Naive B cell (primary cell): Measurements from ENCODE around the gene KCNQ5. TPM values are rescaled to one million over a fixed set of nuclear protein-coding genes. Genes with fewer than 3 reads are reported as not detected.
"Not testable (repeated sequence)": the region's sequence is repeated elsewhere in the genome, so short reads cannot be mapped to it uniquely, and the experiment has no call there.

Experiments
- ATAC-seq, 2 donors: fragments of 150-1000 bp; cut with Tn5 transposase; 2 replicates each; pipeline ENCODE4 v1.10.0; 2021; ENCODE audit warnings: low read depth in 2 of 2, mild to moderate bottlenecking in 2 of 2, moderate library complexity in 2 of 2
- DNase-seq: peaks from one replicate; pipeline ENCODE4 v3.0.0; 2022
- H3K27ac Mint-ChIP-seq, 6 donors: one replicate each; pipeline ENCODE4 v1.8.0; 2020 to 2022; ENCODE audit warnings: mild to moderate bottlenecking in 6 of 6, mixed read lengths in 6 of 6, moderate library complexity in 5 of 6, inconsistent platforms in 2 of 6
- H3K27me3 Mint-ChIP-seq, 3 donors: one replicate each; pipeline ENCODE4 v1.8.0; 2021 to 2022; ENCODE audit warnings: mixed read lengths in 3 of 3, mild to moderate bottlenecking in 1 of 3
- H3K36me3 Mint-ChIP-seq, 2 donors: one replicate each; pipeline ENCODE4 v1.8.0; 2020 to 2022; ENCODE audit warnings: mixed read lengths in 2 of 2, inconsistent platforms in 1 of 2, mild to moderate bottlenecking in 1 of 2
- H3K4me1 Mint-ChIP-seq, 3 donors: one replicate each; pipeline ENCODE4 v1.8.0; 2020 to 2022; ENCODE audit warnings: mixed read lengths in 3 of 3, inconsistent platforms in 1 of 3, mild to moderate bottlenecking in 1 of 3, moderate library complexity in 1 of 3
- H3K4me3 Mint-ChIP-seq, 8 donors: one replicate each; pipeline ENCODE4 v1.8.0; 2020 to 2022; ENCODE audit warnings: mild to moderate bottlenecking in 8 of 8, mixed read lengths in 8 of 8, moderate library complexity in 8 of 8, inconsistent platforms in 2 of 8
- H3K9me3 Mint-ChIP-seq, 7 donors: one replicate each; pipeline ENCODE4 v1.8.0; 2020 to 2022; ENCODE audit warnings: mixed read lengths in 7 of 7, mild to moderate bottlenecking in 5 of 7, inconsistent platforms in 2 of 7, moderate library complexity in 1 of 7
- polyA plus RNA-seq, 6 donors: library from polyadenylated mRNA; unstranded; fragments of 300-500 nt; fragmentation: Illumina TruSeq; gene quantifications; one replicate each; pipeline ENCODE4 v1.2.3, GENCODE V29; 2021; ENCODE audit warnings: low read depth in 6 of 6

The KCNQ5 gene
- polyA plus RNA-seq, 6 donors from 2014 or later, result 0.29 to 7.1 (median 4.9) TPM

- Mint-ChIP-seq H3K4me1 (peaks cover 11 to 16% (median 11%) of the 10 kb centered on the region in 3 donors), H3K27me3 (no peaks in the 10 kb centered on the region), H3K4me3 (no peak overlapping the region), H3K9me3 (no peaks in the 10 kb centered on the region), H3K27ac (peak overlapping the region in 1 of 6 donors; percentile 16), H3K36me3 (no peaks in the 10 kb centered on the region)
- ATAC-seq (peak; percentile 44 to 45), DNase-seq (peak; percentile 12)
Measured at GRCh38 chr6:73177221-73177944, 555.5 kb downstream of the KCNQ5 start.

DNA sequence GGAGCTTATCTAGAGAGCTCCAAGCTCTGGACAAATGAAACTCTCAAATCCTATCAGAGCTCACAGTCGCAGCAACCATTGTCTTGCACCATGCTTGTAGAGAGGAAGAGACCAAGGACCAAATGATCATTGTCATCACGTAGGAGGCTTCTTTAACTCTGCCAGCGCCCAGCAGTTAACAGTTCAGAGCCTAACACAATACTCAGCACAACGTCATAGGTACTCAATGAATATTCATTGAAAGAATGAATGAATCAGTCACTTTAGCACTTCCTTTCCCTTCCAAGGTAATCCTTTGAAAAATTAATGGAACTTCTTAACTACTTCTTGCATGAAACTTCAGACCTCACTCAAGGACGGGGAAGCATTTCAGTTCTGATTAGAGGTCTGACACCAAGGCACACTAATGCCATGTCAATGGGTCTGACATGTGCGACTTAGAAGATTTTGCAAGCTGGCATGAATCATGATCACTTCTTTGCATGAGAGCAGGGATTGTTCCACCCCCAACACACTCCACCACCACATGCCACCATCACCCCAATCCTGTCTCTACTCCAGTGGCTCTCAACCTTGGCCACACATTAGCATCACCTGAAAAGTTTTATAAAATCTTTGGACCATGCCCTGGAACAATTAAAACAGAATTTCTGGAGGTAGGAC lies 558.3 kb downstream of the KCNQ5 start:
- no peak overlapping the region for H3K27ac Mint-ChIP-seq
- peak overlapping the region in 7 of 8 donors; percentile 9 to 86 (median 77) for H3K4me3 Mint-ChIP-seq
- no peaks in the 10 kb centered on the region for H3K27me3 Mint-ChIP-seq

GRCh38 chr6:73180763-73181619 lies 559.1 kb downstream of the KCNQ5 start:
- Mint-ChIP-seq H3K27ac (no peak overlapping the region), H3K27me3 (no peaks in the 10 kb centered on the region), H3K4me1 (peaks cover 11 to 16% (median 11%) of the 10 kb centered on the region in 3 donors), H3K9me3 (no peaks in the 10 kb centered on the region), H3K4me3 (peak overlapping the region; percentile 56 to 88 (median 80)), H3K36me3 (no peaks in the 10 kb centered on the region)
- peak; percentile 84 for ATAC-seq
- peak; percentile 63 for DNase-seq

More for the DNA sequence above, 558.3 kb downstream of the KCNQ5 start:
- no peak for ATAC-seq
- H3K36me3 Mint-ChIP-seq, result no peaks in the 10 kb centered on the region
- DNase-seq, result no peak
- H3K4me1 Mint-ChIP-seq, result peaks cover 11 to 16% (median 11%) of the 10 kb centered on the region in 3 donors
- no peaks in the 10 kb centered on the region for H3K9me3 Mint-ChIP-seq

GRCh38 chr6:73182021-73182607 lies 560.2 kb downstream of the KCNQ5 start:
- DNase-seq (no peak), ATAC-seq (no peak)
- no peaks in the 10 kb centered on the region for H3K9me3 Mint-ChIP-seq
- H3K4me3 Mint-ChIP-seq, result no peak overlapping the region
- H3K4me1 Mint-ChIP-seq, result peaks cover 11 to 16% (median 11%) of the 10 kb centered on the region in 3 donors
- H3K27me3 Mint-ChIP-seq, result no peaks in the 10 kb centered on the region
- peak overlapping the region in 1 of 6 donors; percentile 76 for H3K27ac Mint-ChIP-seq
- no peaks in the 10 kb centered on the region for H3K36me3 Mint-ChIP-seq

GRCh38 chr6:73193302-73193701 lies 571.4 kb downstream of the KCNQ5 start:
- H3K27me3 Mint-ChIP-seq, ATAC-seq, DNase-seq, H3K9me3 Mint-ChIP-seq, H3K4me1 Mint-ChIP-seq, H3K4me3 Mint-ChIP-seq, H3K27ac Mint-ChIP-seq: not testable (repeated sequence)
- H3K36me3 Mint-ChIP-seq, result peaks cover 13 to 18% of the 10 kb centered on the region in 2 donors

GRCh38 chr6:73194744-73195143 lies 572.9 kb downstream of the KCNQ5 start:
- Mint-ChIP-seq H3K27me3 (no peaks in the 10 kb centered on the region), H3K36me3 (peaks cover 13 to 16% of the 10 kb centered on the region in 2 donors), H3K4me3 (no peak overlapping the region), H3K9me3 (no peaks in the 10 kb centered on the region), H3K4me1 (no peaks in the 10 kb centered on the region), H3K27ac (no peak overlapping the region)
- DNase-seq (no peak), ATAC-seq (no peak)

DNA sequence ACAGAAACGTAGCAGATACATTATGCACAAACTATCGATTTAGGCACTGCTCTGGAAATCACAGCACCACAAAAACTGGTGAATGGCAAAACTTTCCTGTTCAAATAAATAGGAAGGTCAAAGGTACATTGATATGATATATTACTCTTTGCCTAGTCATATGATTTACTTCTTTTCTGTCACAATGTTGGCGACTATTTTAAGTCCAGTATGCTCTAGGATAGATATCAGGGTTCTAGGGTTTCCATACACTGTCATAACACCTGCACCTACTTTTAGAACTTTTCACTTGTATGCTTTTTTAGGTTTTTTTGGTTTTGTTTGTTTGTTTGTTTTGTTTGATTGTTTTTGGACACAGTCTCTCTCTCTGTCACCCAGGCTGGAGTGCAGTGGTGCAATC lies 578.4 kb downstream of the KCNQ5 start:
- no peak for DNase-seq
- peaks cover 0 to 5% (median 0%) of the 10 kb centered on the region in 7 donors for H3K9me3 Mint-ChIP-seq
- no peak for ATAC-seq
- H3K27ac Mint-ChIP-seq, result no peak overlapping the region
- H3K4me3 Mint-ChIP-seq, result no peak overlapping the region
- no peaks in the 10 kb centered on the region for H3K4me1 Mint-ChIP-seq
- H3K36me3 Mint-ChIP-seq, result peaks cover under 1 to 4% of the 10 kb centered on the region in 2 donors
- no peaks in the 10 kb centered on the region for H3K27me3 Mint-ChIP-seq

DNA sequence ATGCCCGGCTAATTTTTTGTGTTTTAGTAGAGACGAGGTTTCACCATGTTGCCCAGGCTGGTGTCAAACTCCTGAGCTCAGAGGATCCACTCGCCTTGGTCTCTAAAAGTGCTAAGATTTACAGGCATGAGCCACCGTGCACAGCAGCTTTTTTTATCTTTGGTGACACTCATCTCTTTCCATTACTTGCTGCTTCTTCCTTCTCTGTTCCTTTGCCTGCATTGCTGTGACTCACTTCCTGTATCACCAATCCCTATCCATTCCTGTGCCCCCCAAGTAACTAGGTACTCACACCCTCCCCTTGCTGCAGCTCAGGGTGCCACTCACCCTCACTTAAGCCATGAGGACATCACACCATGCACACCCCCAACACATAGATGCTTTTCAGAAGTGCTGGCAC lies 578.9 kb downstream of the KCNQ5 start:
- peak overlapping the region in 1 of 8 donors; percentile 13 for H3K4me3 Mint-ChIP-seq
- DNase-seq (no peak), ATAC-seq (no peak)
- H3K9me3 Mint-ChIP-seq, result peaks cover 0 to 5% (median 0%) of the 10 kb centered on the region in 7 donors
- H3K27me3 Mint-ChIP-seq, result no peaks in the 10 kb centered on the region
- H3K36me3 Mint-ChIP-seq, result no peaks in the 10 kb centered on the region
- H3K27ac Mint-ChIP-seq, result peak overlapping the region in 2 of 6 donors; percentile 49 to 78
- no peaks in the 10 kb centered on the region for H3K4me1 Mint-ChIP-seq

GRCh38 chr6:73203098-73203497 lies 581.2 kb downstream of the KCNQ5 start:
- H3K27ac Mint-ChIP-seq, result peak overlapping the region in 1 of 6 donors; percentile 33
- no peak for ATAC-seq
- H3K36me3 Mint-ChIP-seq, result no peaks in the 10 kb centered on the region
- H3K4me1 Mint-ChIP-seq, result no peaks in the 10 kb centered on the region
- DNase-seq, result no peak
- peaks cover 0 to 5% (median 0%) of the 10 kb centered on the region in 7 donors for H3K9me3 Mint-ChIP-seq
- H3K4me3 Mint-ChIP-seq, result no peak overlapping the region
- H3K27me3 Mint-ChIP-seq, result peaks cover 0 to 5% (median 0%) of the 10 kb centered on the region in 3 donors

DNA sequence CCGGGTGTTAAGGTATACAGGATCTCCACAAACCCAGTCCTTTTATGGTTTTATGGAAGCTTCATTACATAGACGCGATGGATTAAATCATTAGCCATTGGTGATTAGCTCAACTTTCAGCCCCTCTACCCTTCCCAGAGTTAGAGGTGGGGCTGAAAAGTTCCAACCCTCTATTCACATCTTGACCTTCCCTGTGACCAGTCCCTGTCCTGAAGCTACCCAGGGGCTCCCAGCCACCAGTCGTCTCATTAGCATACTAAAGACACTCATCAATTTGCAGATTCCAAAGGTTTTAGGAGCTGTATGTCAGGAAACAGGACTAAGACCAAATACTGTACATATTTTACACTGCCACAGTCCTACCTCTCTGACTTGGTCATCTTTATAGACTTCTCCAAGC lies 582.4 kb downstream of the KCNQ5 start:
- no peak for ATAC-seq
- Mint-ChIP-seq H3K27me3 (peaks cover 0 to 5% (median 0%) of the 10 kb centered on the region in 3 donors), H3K27ac (no peak overlapping the region), H3K4me1 (no peaks in the 10 kb centered on the region), H3K9me3 (peaks cover 0 to 5% (median 0%) of the 10 kb centered on the region in 7 donors), H3K36me3 (no peaks in the 10 kb centered on the region), H3K4me3 (no peak overlapping the region)
- DNase-seq, result no peak

GRCh38 chr6:73207221-73207837 lies 585.5 kb downstream of the KCNQ5 start:
- ATAC-seq (no peak), DNase-seq (no peak)
- H3K36me3 Mint-ChIP-seq, result no peaks in the 10 kb centered on the region
- H3K9me3 Mint-ChIP-seq, result peaks cover 0 to 5% (median 0%) of the 10 kb centered on the region in 7 donors
- peaks cover 0 to 5% (median 0%) of the 10 kb centered on the region in 3 donors for H3K27me3 Mint-ChIP-seq
- peak overlapping the region in 1 of 6 donors; percentile 27 for H3K27ac Mint-ChIP-seq
- no peaks in the 10 kb centered on the region for H3K4me1 Mint-ChIP-seq
- no peak overlapping the region for H3K4me3 Mint-ChIP-seq

DNA sequence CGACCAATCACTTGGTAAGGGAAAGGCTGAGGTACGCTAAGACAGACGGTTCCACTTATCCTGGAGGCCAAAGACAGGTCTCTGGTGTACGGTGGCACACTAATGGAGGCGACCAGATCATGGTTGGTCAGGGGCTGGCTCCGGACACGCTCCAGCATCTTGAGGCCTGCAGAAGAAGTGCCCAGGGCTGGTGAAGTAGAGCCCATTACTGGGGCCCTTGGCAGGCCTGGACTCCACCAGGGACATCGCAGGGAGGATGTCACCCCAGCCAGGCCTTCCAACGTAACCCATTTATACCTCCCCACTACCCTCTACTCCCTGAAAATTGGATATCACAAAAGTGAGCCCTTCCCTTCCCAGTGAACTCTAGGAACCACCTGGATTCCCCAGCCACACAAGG lies 587.3 kb downstream of the KCNQ5 start:
- H3K27me3 Mint-ChIP-seq, result peaks cover 0 to 5% (median 0%) of the 10 kb centered on the region in 3 donors
- DNase-seq (no peak), ATAC-seq (no peak)
- H3K4me1 Mint-ChIP-seq, result no peaks in the 10 kb centered on the region
- peaks cover 0 to 4% (median 0%) of the 10 kb centered on the region in 7 donors for H3K9me3 Mint-ChIP-seq
- H3K27ac Mint-ChIP-seq, result no peak overlapping the region
- no peak overlapping the region for H3K4me3 Mint-ChIP-seq
- H3K36me3 Mint-ChIP-seq, result no peaks in the 10 kb centered on the region
